Measurements from ENCODE around the gene CDKN2B-AS1.

- no peak for TF ChIP-seq EZH2phosphoT487 (conservative IDR thresholded peaks at IDR 0.05; ENCODE audit: low read length)
- TF ChIP-seq CTCF (IDR thresholded peaks at IDR 0.05; ENCODE audit: insufficient read depth, low read length, poor library complexity, severe bottlenecking) = no peak
Measured at GRCh38 chr9:22129133-22129532, 134.5 kb downstream of the CDKN2B-AS1 start.

All from SU-DHL-6 (cell line).